HG03457 (cell line): ENCODE measurements around the gene KCTD1.
A peak's percentile ranks its signal among the peaks of the same experiment; 100 is the strongest.

ENCODE experiments used
- ATAC-seq: cut with Tn5 transposase; IDR thresholded peaks from one replicate; pipeline ENCODE4 v1.9.1; 2021; ENCODE audit warnings: moderate number of reproducible peaks; ENCODE audit not compliant: unreplicated experiment

KCTD1 gene

GRCh38 chr18:26548415-26549262 lies at the start of gene KCTD1:
TSS of gene KCTD1 (minus strand) at chr18:26548553. CDS start at chr18:26548536, 17 bp downstream.
- peak; percentile 47 for ATAC-seq

GRCh38 chr18:26593365-26594320 lies 45.3 kb upstream of the KCTD1 start:
- ATAC-seq: no peak

GRCh38 chr18:26584745-26585144 lies 36.4 kb upstream of the KCTD1 start:
- ATAC-seq: no peak

- no peak for ATAC-seq
These were observed 31.7 kb upstream of the KCTD1 start for GRCh38 chr18:26579941-26580618.

- no peak for ATAC-seq
These were observed 27.5 kb upstream of the KCTD1 start for GRCh38 chr18:26575865-26576217.

- ATAC-seq: no peak
These were observed 26.9 kb upstream of the KCTD1 start for GRCh38 chr18:26574958-26575864.

- no peak for ATAC-seq
These were observed 20.7 kb upstream of the KCTD1 start for GRCh38 chr18:26568926-26569665.

GRCh38 chr18:26568513-26568912 lies 20.2 kb upstream of the KCTD1 start:
- no peak for ATAC-seq

GRCh38 chr18:26566874-26567555 lies 18.7 kb upstream of the KCTD1 start:
- ATAC-seq: no peak

GRCh38 chr18:26565514-26565913 lies 17.2 kb upstream of the KCTD1 start:
- ATAC-seq: no peak

GRCh38 chr18:26563024-26563423 lies 14.7 kb upstream of the KCTD1 start:
- ATAC-seq: no peak

GRCh38 chr18:26562568-26562967 lies 14.2 kb upstream of the KCTD1 start:
- no peak for ATAC-seq

GRCh38 chr18:26561769-26562168 lies 13.4 kb upstream of the KCTD1 start:
- ATAC-seq: no peak

GRCh38 chr18:26556573-26556972 lies 8.2 kb upstream of the KCTD1 start:
- peak; percentile 72 for ATAC-seq

GRCh38 chr18:26555804-26556553 lies 7.6 kb upstream of the KCTD1 start:
- ATAC-seq: no peak

GRCh38 chr18:26553943-26554342 lies 5.6 kb upstream of the KCTD1 start:
- no peak for ATAC-seq

- no peak for ATAC-seq
These were observed 3.3 kb upstream of the KCTD1 start for GRCh38 chr18:26551695-26552081.

- no peak for ATAC-seq
These were observed 2.8 kb upstream of the KCTD1 start for GRCh38 chr18:26550998-26551694.
